RWPE1 (cell line): ENCODE measurements around the gene PSMD1.

Source experiments
- CTCF ChIA-PET: fragments of 350-600 bp; sonication (Branson Sonifier 250); formaldehyde crosslinking; extraction: SDS; loops from one replicate; lab custom pipeline; 2021; lab: Yijun Ruan, JAX
- POLR2A ChIA-PET: fragments of 400-600 bp; formaldehyde crosslinking; extraction: SDS; loops from one replicate; lab custom pipeline; 2020; ENCODE audit warnings: antibody characterized with exemption; ENCODE audit not compliant: low non-redundant PET; lab: Yijun Ruan, JAX
- DNase-seq: peaks from one replicate; pipeline ENCODE4 v3.0.0; 2012; ENCODE audit warnings: low spot score
- H3K27ac ChIP-seq: fragments of 450-650 bp; 2 replicates; pipeline ENCODE4 v1.5.1; 2017
- CTCF ChIP-seq: fragments of 450-650 bp; conservative IDR thresholded peaks from 2 replicates; pipeline ENCODE4 v1.5.1; 2017; ENCODE audit warnings: low read depth, mild to moderate bottlenecking

PSMD1 gene

GRCh38 chr2:231117922-231118613 lies 61.4 kb downstream of the PSMD1 start:
- no peak for TF ChIP-seq CTCF
- H3K27ac ChIP-seq: no peak overlapping the region
- DNase-seq: no peak
- POLR2A ChIA-PET: no interaction called here
- CTCF ChIA-PET: no interaction called here

GRCh38 chr2:231118614-231118942 lies 61.9 kb downstream of the PSMD1 start:
- H3K27ac ChIP-seq: no peak overlapping the region
- no peak for DNase-seq
- no peak for TF ChIP-seq CTCF
- ChIA-PET POLR2A (no interaction called here), CTCF (no interaction called here)

- no peak overlapping the region for H3K27ac ChIP-seq
- POLR2A ChIA-PET: no interaction called here
- no peak for DNase-seq
- TF ChIP-seq CTCF: no peak
- CTCF ChIA-PET: interaction anchor here (0.6 kb wide), 1 partner anchor 52 kb away, joined by 5 read pairs; no protein-coding TSS in a partner anchor
These were observed 66.8 kb downstream of the PSMD1 start for GRCh38 chr2:231123362-231123898.

- no peak within 1 kb of the TSS for H3K27ac ChIP-seq
- CTCF ChIA-PET: interaction anchor here (0.7 kb wide), 1 partner anchor 211 kb away, joined by 4 read pairs; no protein-coding TSS in a partner anchor
- POLR2A ChIA-PET: no interaction called here
- no peak for TF ChIP-seq CTCF
- DNase-seq: no peak
These were observed 68.3 kb downstream of the PSMD1 start, which contains the start of gene HTR2B for GRCh38 chr2:231124838-231125568. Gene HTR2B (minus strand): TSS chr2:231125042. CDS start chr2:231123764, 1,278 bp downstream.

- POLR2A ChIA-PET: no interaction called here
- no peak for DNase-seq
- TF ChIP-seq CTCF: no peak
- no peak overlapping the region for H3K27ac ChIP-seq
- CTCF ChIA-PET: no interaction called here
These were observed 69.5 kb downstream of the PSMD1 start for GRCh38 chr2:231126123-231126522.

GRCh38 chr2:231127480-231127879 lies 70.8 kb downstream of the PSMD1 start:
- H3K27ac ChIP-seq: no peak overlapping the region
- TF ChIP-seq CTCF: no peak
- no peak for DNase-seq
- CTCF ChIA-PET: interaction anchor here (0.6 kb wide), 1 partner anchor 74 kb away, joined by 7 read pairs; no protein-coding TSS in a partner anchor
- POLR2A ChIA-PET: no interaction called here
